K562 (cell line): Measurements from ENCODE around the gene PCDHB4. TPM values are rescaled to one million over a fixed set of nuclear protein-coding genes. Genes with fewer than 3 reads are reported as not detected.
A peak's percentile ranks its signal among the peaks of the same experiment; 100 is the strongest.

Experiments
- ATAC-seq: fragments of 200-7000 bp; cut with Tn5 transposase; 3 replicates; pipeline ENCODE4 v1.9.1; 2020; ENCODE audit warnings: moderate library complexity
- BruUV-seq: library from RNA; stranded (reverse); fragments of 400-500 nt; replicated peaks from 2 replicates; lab custom pipeline; 2021; lab: Mats Ljungman, UMichigan
- CTCF ChIA-PET: fragments of 300-600 bp; formaldehyde crosslinking; extraction: SDS; loops from one replicate; lab custom pipeline; 2021; ENCODE audit warnings: low intra/inter-chr PET ratio; lab: Yijun Ruan, JAX
- POLR2A ChIA-PET: fragments of 300-600, 350-650 bp; sonication (Branson Sonifier 250); formaldehyde crosslinking; extraction: SDS; loops from one replicate; lab custom pipeline; 2021; ENCODE audit warnings: antibody characterized with exemption, inconsistent platforms; lab: Yijun Ruan, JAX
- DNase-seq, 4 experiments: peaks; one replicate each; pipeline versions ENCODE4 v3.0.0 to v3.0.0-alpha.2; 2011 to 2018; ENCODE audit warnings: low spot score in 3 of 4, mixed read lengths in 3 of 4; ENCODE audit errors: extremely low read depth in 1 of 4
- FAIRE-seq: peaks from 2 replicates; lab custom pipeline; 2011; peaks lifted over from hg19 to GRCh38; lab: Jason Lieb, UNC
- H2AFZ ChIP-seq: 2 replicates; pipeline ENCODE4 v1.6.0; 2011; ENCODE audit warnings: low read depth, low read length, control low read depth, inconsistent platforms
- H3K27ac ChIP-seq: fragments of 200-600 bp; 3 replicates; pipeline ENCODE4 v1.8.0; 2011; ENCODE audit warnings: low read depth, mild to moderate bottlenecking, control low read depth, inconsistent platforms, low read length, moderate library complexity, mixed read lengths; ENCODE audit errors: extremely low read depth
- H3K27me3 ChIP-seq, 2 experiments: fragments of 300-600 bp in 1 of 2; 2 replicates in 1 of 2; 3 replicates in 1 of 2; pipeline versions ENCODE4 v1.6.0 to v1.8.0; 2011; ENCODE audit warnings: inconsistent platforms in 2 of 2, low read length in 2 of 2, mild to moderate bottlenecking in 1 of 2, mixed read lengths in 1 of 2, moderate library complexity in 1 of 2; ENCODE audit not compliant: control insufficient read depth in 2 of 2, insufficient read depth in 2 of 2
- H3K36me3 ChIP-seq: fragments of 300-600 bp; 3 replicates; pipeline ENCODE4 v1.8.0; 2011; ENCODE audit warnings: mild to moderate bottlenecking, low read length, inconsistent platforms; ENCODE audit not compliant: control insufficient read depth, insufficient read depth
- H3K4me1 ChIP-seq, 2 experiments: fragments of 200-600 bp in 1 of 2; replicated peaks in 1 of 2; 2 replicates in 1 of 2; 3 replicates in 1 of 2; pipeline versions ENCODE4 v1.5.1 to v1.8.0; 2011; ENCODE audit warnings: inconsistent platforms in 2 of 2, low read length in 2 of 2, mild to moderate bottlenecking in 1 of 2, mixed read lengths in 1 of 2, moderate library complexity in 1 of 2; ENCODE audit not compliant: control insufficient read depth in 2 of 2, insufficient read depth in 2 of 2
- H3K4me2 ChIP-seq: 2 replicates; pipeline ENCODE4 v1.6.1; 2011; ENCODE audit warnings: low read length, control low read depth, inconsistent platforms, mixed read lengths; ENCODE audit not compliant: insufficient read depth
- H3K4me3 ChIP-seq: fragments of 200-600 bp; sonication (generic), shearing (Covaris generic); 2 replicates; pipeline ENCODE4 v1.5.1; 2016; ENCODE audit warnings: control low read depth, inconsistent platforms
- H3K79me2 ChIP-seq: fragments of 200-600 bp; 3 replicates; pipeline ENCODE4 v1.8.0; 2011; ENCODE audit warnings: low read length, inconsistent platforms; ENCODE audit not compliant: control insufficient read depth, insufficient read depth
- H3K9ac ChIP-seq, 2 experiments: 2 replicates each; pipeline versions ENCODE4 v1.6.0 to v1.6.1; 2011; ENCODE audit warnings: low read depth in 2 of 2, low read length in 2 of 2, control low read depth in 1 of 2, inconsistent platforms in 1 of 2, mild to moderate bottlenecking in 1 of 2, mixed read lengths in 1 of 2; ENCODE audit not compliant: insufficient read depth in 1 of 2
- H3K9me1 ChIP-seq: one replicate; pipeline ENCODE4 v1.6.0; 2011; ENCODE audit warnings: inconsistent platforms, mild to moderate bottlenecking, low read length, moderate library complexity; ENCODE audit not compliant: control insufficient read depth, insufficient read depth
- H3K9me3 ChIP-seq: replicated peaks from 2 replicates; pipeline ENCODE4 v1.5.1; 2011; ENCODE audit warnings: low read depth, low read length, inconsistent platforms; ENCODE audit not compliant: control insufficient read depth, insufficient read depth
- H4K20me1 ChIP-seq: replicated peaks from 2 replicates; pipeline ENCODE4 v1.6.1; 2011; ENCODE audit warnings: low read length, inconsistent platforms, mixed read lengths; ENCODE audit not compliant: control insufficient read depth, insufficient read depth
- CTCF ChIP-seq, 3 experiments: IDR thresholded peaks in 2 of 3; conservative IDR thresholded peaks in 1 of 3; 2 replicates each; pipeline ENCODE4 v1.5.1; 2011 to 2012; ENCODE audit warnings: low read length in 3 of 3, mild to moderate bottlenecking in 3 of 3, control low read depth in 2 of 3, improper control_type of control experiment in 1 of 3, inconsistent platforms in 1 of 3, low read depth in 1 of 3, mixed read lengths in 1 of 3, moderate library complexity in 1 of 3; ENCODE audit not compliant: insufficient read depth in 2 of 3
- NCOA6 ChIP-seq: fragments of 450-650 bp; IDR thresholded peaks from 2 replicates; pipeline ENCODE4 v1.6.1; 2017; ENCODE audit warnings: mild to moderate bottlenecking
- SFPQ ChIP-seq: fragments of 200-400 bp; formaldehyde crosslinking; IDR thresholded peaks from 2 replicates; pipeline ENCODE4 v1.6.1; 2017; ENCODE audit warnings: mild to moderate bottlenecking, low read depth, low read length, moderate library complexity
- YY1 ChIP-seq, 3 experiments: IDR thresholded peaks; 2 replicates each; pipeline ENCODE4 v1.6.1; 2011; ENCODE audit warnings: low read length in 2 of 3, mild to moderate bottlenecking in 2 of 3, moderate library complexity in 2 of 3, borderline replicate concordance in 1 of 3, control low read depth in 1 of 3, low read depth in 1 of 3; ENCODE audit not compliant: insufficient read depth in 3 of 3, insufficient replicate concordance in 2 of 3, control insufficient read depth in 1 of 3, insufficient read length in 1 of 3; ENCODE audit errors: extremely low read depth in 1 of 3
- ZFP30 ChIP-seq: fragments of 250-450 bp; sonication (Bioruptor Pico); IDR thresholded peaks from 2 replicates; pipeline ENCODE4 v1.8.0; 2022; ENCODE audit warnings: moderate library complexity, mild to moderate bottlenecking, inconsistent platforms, borderline replicate concordance
- WGBS: fragments of 100-300 bp; shearing (Covaris generic); methylation state at CpG from one replicate; pipeline ENCODE4 v1.1.6; 2016; ENCODE audit warnings: low coverage, mixed read lengths; ENCODE audit not compliant: insufficient coverage; ENCODE audit errors: missing lambda C conversion rate; 5-methylcytosine and 5-hydroxymethylcytosine counted together
- in situ Hi-C: fragments of 300-500 bp; cut with MboI; formaldehyde crosslinking; loops from 4 replicates; pipeline ENCODE4 v1.15.0; 2018; ENCODE audit warnings: inconsistent platforms, mixed read lengths
- intact Hi-C: fragments of 100-400 bp; cut with micrococcal nuclease; formaldehyde crosslinking; loops from 2 replicates; pipeline ENCODE4 v1.14.2; 2022
- polyA plus RNA-seq, 8 experiments: library from polyadenylated mRNA; depleted of rRNA in 4 of 8; stranded (reverse) in 5 of 8; unstranded in 3 of 8; fragments of >200 nt; fragmentation: Nextera tagmentation in 2 of 8; fragmentation: Illumina TruSeq in 1 of 8; extraction: Ambion mirVana in 2 of 8; extraction: Trizol in 1 of 8; gene quantifications; 2 replicates each; pipeline versions ENCODE4 v1.2.1 to v1.2.3, GENCODE V29; 2011 to 2014; ENCODE audit warnings: inconsistent platforms in 1 of 8, missing spikeins in 1 of 8
- total RNA-seq, 7 experiments: library from RNA; depleted of rRNA in 6 of 7; stranded (reverse); fragments of >200 nt in 6 of 7; fragmentation: Illumina TruSeq in 2 of 7; extraction: Trizol in 2 of 7; gene quantifications; 2 replicates each; pipeline versions ENCODE4 v1.2.1 to v1.2.3, GENCODE V29; 2011 to 2021; ENCODE audit warnings: low replicate concordance in 1 of 7

The PCDHB4 gene
- total and polyA plus RNA-seq, 9 of the 15 experiments (the other 6 are each of a cell fraction or from before 2014, with no cell fraction given), result not detected

- TF ChIP-seq SFPQ (no peak), NCOA6 (no peak)
Observed at GRCh38 chr5:141127305-141127704, 5.7 kb downstream of the PCDHB4 start (continued).

- ChIA-PET CTCF (no interaction called here), POLR2A (no interaction called here)
- H3K4me3 ChIP-seq, result no peak within 1 kb of the TSS; the same call in 1 of the 2 replicates
- H3K9me1 ChIP-seq, result no peaks in the 10 kb centered on the region
- no peak for TF ChIP-seq ZFP30
- peak in 1 of 3 experiments; percentile 52 for TF ChIP-seq YY1 (IDR thresholded peaks at IDR 0.05; ENCODE audit: borderline replicate concordance in 1 of 3, control insufficient read depth in 1 of 3, extremely low read depth in 1 of 3, insufficient read depth in 3 of 3, insufficient read length in 1 of 3, insufficient replicate concordance in 2 of 3, low read depth in 1 of 3, low read length in 2 of 3)
- peak; percentile 61 to 68 (median 65) for TF ChIP-seq CTCF (IDR thresholded peaks at IDR 0.05 in 2 of 3, conservative IDR thresholded peaks at IDR 0.05 in 1 of 3; ENCODE audit: insufficient read depth in 2 of 3, low read depth in 1 of 3, low read length in 3 of 3)
- no peaks in the 10 kb centered on the region for H4K20me1 ChIP-seq
- in situ Hi-C loops (no loop called here), intact Hi-C loops (no loop called here)
- H3K4me2 ChIP-seq, result peak within 1 kb of the TSS; percentile 49
- H3K9ac ChIP-seq, result no peak within 1 kb of the TSS
- peak; percentile 86 for ATAC-seq
- FAIRE-seq, result no peak
- H3K9me3 ChIP-seq, result no peaks in the 10 kb centered on the region
- H2AFZ ChIP-seq, result peak within 1 kb of the TSS; percentile 54
- H3K4me1 ChIP-seq, result no peaks in the 10 kb centered on the region
- H3K27me3 ChIP-seq, result peaks cover 0 to 10% of the 10 kb centered on the region in 2 experiments; a peak in 2 of 5 replicates
- no peaks in the 10 kb centered on the region for H3K36me3 ChIP-seq
- peak; percentile 34 to 49 (median 40) for DNase-seq
- 3% methylated on average over 22 of the region's 22 CpGs for WGBS
- no TSS peak for BruUV-seq
- H3K79me2 ChIP-seq, result no peaks in the 10 kb centered on the region
- no peak within 1 kb of the TSS for H3K27ac ChIP-seq
Observed at GRCh38 chr5:141135030-141135717, 13.6 kb downstream of the PCDHB4 start, which contains the start of gene PCDHB5. Gene PCDHB5 (plus strand): TSS chr5:141135206. CDS start chr5:141135435, 229 bp downstream.
